ENCODE data around the gene SNAPC2.
"Not testable (repeated sequence)": the region's sequence is repeated elsewhere in the genome, so short reads cannot be mapped to it uniquely, and the experiment has no call there.

The SNAPC2 gene

DNA sequence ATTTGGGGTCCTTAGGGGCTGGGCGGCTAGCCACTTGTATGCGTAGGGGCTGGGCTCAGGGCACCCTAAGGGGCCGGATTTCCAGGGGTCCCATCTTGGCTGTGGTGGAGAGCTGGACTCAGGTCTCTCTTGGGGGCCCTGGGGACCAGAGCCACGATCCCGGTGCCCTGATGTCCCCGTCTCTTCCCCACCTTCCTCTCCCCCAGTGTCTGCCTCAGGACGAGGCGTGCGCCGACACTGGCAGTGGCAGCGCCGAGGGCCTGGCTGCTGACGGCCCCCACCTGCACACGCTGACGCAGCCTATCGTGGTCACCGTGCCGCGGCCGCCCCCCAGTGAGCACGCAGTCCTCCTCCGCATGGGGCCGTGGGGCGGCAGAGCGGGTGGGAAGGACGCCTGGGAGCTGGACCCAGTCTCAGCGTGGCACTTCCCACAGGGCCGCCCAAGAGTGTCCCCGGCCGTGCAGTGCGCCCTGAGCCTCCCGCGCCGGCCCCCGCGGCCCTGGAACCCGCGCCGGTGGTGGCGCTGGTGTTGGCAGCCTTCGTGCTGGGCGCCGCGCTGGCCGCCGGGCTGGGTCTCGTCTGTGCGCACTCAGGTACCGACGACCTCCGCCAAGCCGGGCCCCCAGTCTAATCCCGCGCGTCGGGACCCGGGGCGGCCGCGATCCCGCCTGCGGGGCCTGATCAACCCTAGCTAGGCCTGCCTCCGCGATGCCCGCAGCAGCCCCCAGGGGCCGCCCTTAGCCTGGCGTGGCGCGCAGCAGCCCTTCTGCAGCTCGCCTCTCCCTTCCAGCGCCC, 2.7 kb upstream of the SNAPC2 start:
- H3K4me3 ChIP-seq (IDR thresholded peaks at IDR 0.05; ENCODE audit: insufficient read depth, low read depth, low read length): no peak overlapping the region
- TF ChIP-seq CTCF (conservative IDR thresholded peaks at IDR 0.05; ENCODE audit: low read depth, low read length): no peak
- peak overlapping the region; percentile 48; the same call in 1 of the 2 replicates for H3K4me2 ChIP-seq
- no peaks in the 10 kb centered on the region for H3K36me3 ChIP-seq (ENCODE audit: insufficient read depth)
- H2AFZ ChIP-seq (ENCODE audit: low read depth): peak overlapping the region; percentile 48
- no peak overlapping the region for H3K27ac ChIP-seq
- peaks cover 14% of the 10 kb centered on the region for H3K4me1 ChIP-seq (ENCODE audit: low read depth, poor library complexity, severe bottlenecking)
- no peaks in the 10 kb centered on the region for H4K20me1 ChIP-seq (ENCODE audit: insufficient read depth)
- H3K27me3 ChIP-seq (ENCODE audit: insufficient read depth, low read depth): peaks cover 27% of the 10 kb centered on the region
- H3K79me2 ChIP-seq (ENCODE audit: insufficient read depth, low read depth): no peaks in the 10 kb centered on the region
- H3K9ac ChIP-seq: no peak overlapping the region

DNA sequence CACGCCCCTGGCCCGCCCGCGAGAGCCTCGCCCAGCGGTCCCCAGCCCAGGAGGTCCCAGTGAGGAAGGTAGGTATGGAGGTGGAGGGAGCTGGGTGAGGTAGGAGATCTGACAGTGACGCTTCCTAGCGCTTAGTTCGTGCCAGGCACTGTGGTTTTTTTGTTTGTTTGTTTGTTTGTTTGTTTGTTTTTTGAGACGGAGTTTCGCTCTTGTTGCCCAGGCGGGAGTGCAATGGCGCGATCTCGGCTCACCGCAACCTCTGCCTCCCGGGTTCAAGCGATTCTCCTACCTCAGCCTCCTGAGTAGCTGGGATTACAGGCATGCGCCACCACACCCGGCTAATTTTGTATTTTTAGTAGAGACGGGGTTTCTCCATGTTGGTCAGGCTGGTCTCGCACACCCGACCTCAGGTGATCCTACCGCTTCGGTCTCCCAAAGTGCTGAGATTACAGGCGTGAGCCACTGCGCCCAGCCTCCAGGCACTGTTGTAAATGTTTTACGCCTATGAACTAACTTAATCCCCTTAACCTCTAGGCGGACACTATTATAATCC, 2.0 kb upstream of the SNAPC2 start:
- H3K9ac ChIP-seq; H3K36me3 ChIP-seq (ENCODE audit: insufficient read depth); H4K20me1 ChIP-seq (ENCODE audit: insufficient read depth); H3K27ac ChIP-seq; H3K79me2 ChIP-seq (ENCODE audit: insufficient read depth, low read depth); H3K4me3 ChIP-seq (IDR thresholded peaks at IDR 0.05; ENCODE audit: insufficient read depth, low read depth, low read length): not testable (repeated sequence)
- Histone ChIP-seq H3K27me3 (ENCODE audit: insufficient read depth, low read depth) (peaks cover 27% of the 10 kb centered on the region), H3K4me2 (0 out of 2 replicates have a peak overlapping the region, but pooled peaks have one; percentile 21), H3K4me1 (ENCODE audit: low read depth, poor library complexity, severe bottlenecking) (peaks cover 14% of the 10 kb centered on the region), H2AFZ (ENCODE audit: low read depth) (peak overlapping the region; percentile 48; the same call in 1 of the 2 replicates)

- H4K20me1 ChIP-seq (ENCODE audit: insufficient read depth): no peaks in the 10 kb centered on the region
- H3K4me3 ChIP-seq (IDR thresholded peaks at IDR 0.05; ENCODE audit: insufficient read depth, low read depth, low read length): no peak overlapping the region
- H3K9ac ChIP-seq: no peak overlapping the region
- H3K27me3 ChIP-seq (ENCODE audit: insufficient read depth, low read depth): peaks cover 27% of the 10 kb centered on the region
- H3K27ac ChIP-seq: no peak overlapping the region
- no peaks in the 10 kb centered on the region for H3K36me3 ChIP-seq (ENCODE audit: insufficient read depth)
- TF ChIP-seq CTCF (conservative IDR thresholded peaks at IDR 0.05; ENCODE audit: low read depth, low read length): no peak
- H2AFZ ChIP-seq (ENCODE audit: low read depth): no peak overlapping the region
- H3K4me1 ChIP-seq (ENCODE audit: low read depth, poor library complexity, severe bottlenecking): peaks cover 14% of the 10 kb centered on the region
- peak overlapping the region; percentile 81; the same call in 1 of the 2 replicates for H3K4me2 ChIP-seq
- H3K79me2 ChIP-seq (ENCODE audit: insufficient read depth, low read depth): no peaks in the 10 kb centered on the region
Observed at GRCh38 chr19:7918615-7919421, 1.3 kb upstream of the SNAPC2 start.

DNA sequence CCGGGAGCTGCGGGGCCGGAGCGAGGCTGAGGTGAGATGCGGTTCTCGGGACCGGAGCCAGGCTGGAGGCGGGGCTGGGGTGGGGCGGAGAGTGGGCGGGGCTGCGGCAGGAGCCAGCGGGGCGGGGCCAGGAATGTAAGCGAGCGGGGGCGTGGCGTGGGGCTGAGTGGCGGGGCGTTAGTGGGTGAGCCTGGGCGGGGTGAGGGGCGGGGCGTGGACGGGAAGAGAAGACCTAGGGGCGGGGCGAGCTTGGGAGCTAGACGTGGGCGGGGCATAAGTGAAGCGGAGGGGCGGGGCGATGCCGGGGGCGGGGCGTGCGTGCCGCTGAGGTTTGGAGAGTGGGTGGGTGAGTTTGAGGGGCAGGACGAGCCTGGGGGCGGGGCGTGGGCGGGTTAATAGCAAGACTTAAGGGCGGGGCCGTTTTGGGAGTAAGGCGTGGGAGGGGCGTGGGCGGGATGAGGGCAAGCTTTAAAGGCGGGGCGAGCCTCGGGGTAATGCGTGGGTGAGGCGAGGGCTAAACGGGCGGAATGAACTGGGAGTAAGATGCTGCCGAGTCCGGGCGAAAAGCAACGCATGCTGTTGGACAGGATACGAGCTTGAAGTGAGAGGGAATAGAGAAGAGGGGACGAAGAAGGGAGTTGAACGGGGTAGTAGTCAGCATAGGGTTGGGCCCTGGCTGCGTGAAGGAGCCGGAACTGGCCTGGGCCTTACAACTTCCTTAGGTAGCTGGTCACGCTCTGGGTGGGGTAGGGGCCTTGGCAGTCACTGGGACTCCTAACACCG, 572 bp downstream of the SNAPC2 start:
- H3K36me3 ChIP-seq (ENCODE audit: insufficient read depth): no peaks in the 10 kb centered on the region
- H3K9ac ChIP-seq: no peak overlapping the region
- H3K79me2 ChIP-seq (ENCODE audit: insufficient read depth, low read depth): no peaks in the 10 kb centered on the region
- TF ChIP-seq CTCF (conservative IDR thresholded peaks at IDR 0.05; ENCODE audit: low read depth, low read length): no peak
- H3K4me3 ChIP-seq (IDR thresholded peaks at IDR 0.05; ENCODE audit: insufficient read depth, low read depth, low read length): no peak overlapping the region
- H4K20me1 ChIP-seq (ENCODE audit: insufficient read depth): no peaks in the 10 kb centered on the region
- peaks cover 14% of the 10 kb centered on the region for H3K4me1 ChIP-seq (ENCODE audit: low read depth, poor library complexity, severe bottlenecking)
- peaks cover 23% of the 10 kb centered on the region for H3K27me3 ChIP-seq (ENCODE audit: insufficient read depth, low read depth)
- 0 out of 2 replicates have a peak overlapping the region, but pooled peaks have one; percentile 35 for H3K27ac ChIP-seq
- peak overlapping the region; percentile 60 for H3K4me2 ChIP-seq
- H2AFZ ChIP-seq (ENCODE audit: low read depth): peak overlapping the region; percentile 92
